AG09309 (cell line): ENCODE data around the gene SPG7.
A peak's percentile ranks its signal among the peaks of the same experiment; 100 is the strongest.

Experiments
- DNase-seq: peaks from one replicate; pipeline ENCODE4 v3.0.0-alpha.2; 2010; ENCODE audit warnings: low read depth
- H3K4me3 ChIP-seq: 2 replicates; pipeline ENCODE4 v1.5.1; 2011; ENCODE audit warnings: mild to moderate bottlenecking, low read depth, low read length, moderate library complexity; ENCODE audit not compliant: control insufficient read depth
- TF ChIP-seq, protein P1 (sequence below): IDR thresholded peaks from 2 replicates; pipeline ENCODE4 v1.5.1; 2011; ENCODE audit warnings: mild to moderate bottlenecking, low read depth, low read length, inconsistent platforms; ENCODE audit not compliant: insufficient read depth, control insufficient read depth; ENCODE audit errors: missing control alignments

SPG7 gene

DNA sequence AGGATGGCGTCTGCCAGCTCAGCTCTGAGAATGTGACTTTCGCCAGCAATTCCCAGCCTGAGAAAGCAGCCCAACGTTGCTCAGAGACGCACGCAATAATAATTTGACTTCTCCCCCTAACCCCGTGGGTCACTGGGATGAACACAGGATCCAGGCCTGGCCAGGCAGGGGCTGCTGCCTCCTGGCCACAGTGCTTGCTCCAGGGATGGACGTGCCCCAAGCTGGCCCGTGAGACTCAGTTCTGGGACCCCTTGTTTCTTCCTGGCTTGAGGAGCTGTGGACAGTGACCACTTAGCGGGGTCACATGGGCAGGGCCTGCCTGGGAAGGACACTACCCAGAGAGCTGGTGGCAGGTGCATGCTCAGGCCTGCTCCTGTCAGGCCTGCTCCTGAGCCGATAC lies 91.7 kb downstream of the SPG7 start:
- H3K4me3 ChIP-seq, result no peak overlapping the region
- TF ChIP-seq, protein P1, sequence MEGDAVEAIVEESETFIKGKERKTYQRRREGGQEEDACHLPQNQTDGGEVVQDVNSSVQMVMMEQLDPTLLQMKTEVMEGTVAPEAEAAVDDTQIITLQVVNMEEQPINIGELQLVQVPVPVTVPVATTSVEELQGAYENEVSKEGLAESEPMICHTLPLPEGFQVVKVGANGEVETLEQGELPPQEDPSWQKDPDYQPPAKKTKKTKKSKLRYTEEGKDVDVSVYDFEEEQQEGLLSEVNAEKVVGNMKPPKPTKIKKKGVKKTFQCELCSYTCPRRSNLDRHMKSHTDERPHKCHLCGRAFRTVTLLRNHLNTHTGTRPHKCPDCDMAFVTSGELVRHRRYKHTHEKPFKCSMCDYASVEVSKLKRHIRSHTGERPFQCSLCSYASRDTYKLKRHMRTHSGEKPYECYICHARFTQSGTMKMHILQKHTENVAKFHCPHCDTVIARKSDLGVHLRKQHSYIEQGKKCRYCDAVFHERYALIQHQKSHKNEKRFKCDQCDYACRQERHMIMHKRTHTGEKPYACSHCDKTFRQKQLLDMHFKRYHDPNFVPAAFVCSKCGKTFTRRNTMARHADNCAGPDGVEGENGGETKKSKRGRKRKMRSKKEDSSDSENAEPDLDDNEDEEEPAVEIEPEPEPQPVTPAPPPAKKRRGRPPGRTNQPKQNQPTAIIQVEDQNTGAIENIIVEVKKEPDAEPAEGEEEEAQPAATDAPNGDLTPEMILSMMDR, result no peak
- no peak for DNase-seq

GRCh38 chr16:89600427-89600826 lies 92.2 kb downstream of the SPG7 start:
- TF ChIP-seq, protein P1, result no peak
- DNase-seq, result no peak
- H3K4me3 ChIP-seq, result no peak overlapping the region

DNA sequence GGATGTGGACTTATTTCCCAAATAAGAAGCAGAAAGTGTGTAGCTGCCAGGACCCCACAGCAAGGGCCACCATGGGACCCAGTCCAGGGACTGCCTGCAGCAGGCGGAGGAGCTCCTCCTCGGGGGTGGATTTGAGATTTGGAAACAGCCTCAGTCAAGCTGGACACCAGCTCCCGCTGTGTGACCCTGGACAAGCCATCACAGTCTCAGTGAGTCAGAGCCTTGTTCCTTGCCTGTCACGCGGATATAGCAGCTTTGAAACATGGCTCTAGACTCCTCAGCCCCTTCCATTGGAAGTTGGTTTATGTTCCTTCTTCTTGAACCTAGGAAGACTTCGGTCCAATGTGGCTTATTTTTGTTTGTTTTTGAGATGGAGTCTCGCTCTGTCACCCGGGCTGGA lies 92.8 kb downstream of the SPG7 start:
- H3K4me3 ChIP-seq, result no peak overlapping the region
- no peak for DNase-seq
- TF ChIP-seq, protein P1, result no peak

GRCh38 chr16:89601906-89602272 lies 93.7 kb downstream of the SPG7 start:
- TF ChIP-seq, protein P1, result no peak
- no peak overlapping the region for H3K4me3 ChIP-seq
- no peak for DNase-seq

GRCh38 chr16:89602273-89602951 lies 94.2 kb downstream of the SPG7 start:
- peak; percentile 43 for DNase-seq
- TF ChIP-seq, protein P1, result no peak
- peak overlapping the region; percentile 17 for H3K4me3 ChIP-seq

- DNase-seq, result no peak
- TF ChIP-seq, protein P1, result no peak
- no peak overlapping the region for H3K4me3 ChIP-seq
Observed at GRCh38 chr16:89602952-89603590, 94.9 kb downstream of the SPG7 start.

DNA sequence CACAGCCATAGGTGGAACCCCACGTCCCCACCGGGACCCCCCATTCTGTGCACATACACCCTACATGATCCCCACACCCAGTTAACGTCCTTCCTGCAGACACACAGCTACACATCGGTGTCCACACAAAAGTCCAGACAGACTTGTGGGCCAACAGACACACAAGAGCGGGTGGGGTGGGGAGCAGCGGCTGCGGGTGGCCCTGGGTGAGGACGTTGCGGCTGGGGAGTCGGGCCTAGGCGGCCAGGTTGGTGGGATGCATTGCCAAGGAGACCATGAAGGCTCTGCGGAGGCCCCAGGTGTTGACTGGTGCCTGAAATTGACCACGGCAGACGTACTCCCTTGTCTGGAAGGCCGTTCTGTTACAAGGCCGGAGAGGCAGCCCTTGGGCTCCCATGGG lies 96.6 kb downstream of the SPG7 start:
- TF ChIP-seq, protein P1, result no peak
- DNase-seq, result no peak
- H3K4me3 ChIP-seq, result no peak overlapping the region
